ENCODE results near the gene SUPT4H1.

- TF ChIP-seq CTCF (conservative IDR thresholded peaks at IDR 0.05; ENCODE audit: low read depth, low read length): no peak
- no peak for TF ChIP-seq CEBPB (IDR thresholded peaks at IDR 0.05; ENCODE audit: low read depth, low read length)
- TF ChIP-seq POLR2A (IDR thresholded peaks at IDR 0.05; ENCODE audit: low read depth, low read length): no peak
- TF ChIP-seq MXI1 (IDR thresholded peaks at IDR 0.05; ENCODE audit: borderline replicate concordance, low read depth, low read length): no peak
- TF ChIP-seq SMC3 (IDR thresholded peaks at IDR 0.05; ENCODE audit: low read depth, low read length): no peak
- TF ChIP-seq, protein P1, sequence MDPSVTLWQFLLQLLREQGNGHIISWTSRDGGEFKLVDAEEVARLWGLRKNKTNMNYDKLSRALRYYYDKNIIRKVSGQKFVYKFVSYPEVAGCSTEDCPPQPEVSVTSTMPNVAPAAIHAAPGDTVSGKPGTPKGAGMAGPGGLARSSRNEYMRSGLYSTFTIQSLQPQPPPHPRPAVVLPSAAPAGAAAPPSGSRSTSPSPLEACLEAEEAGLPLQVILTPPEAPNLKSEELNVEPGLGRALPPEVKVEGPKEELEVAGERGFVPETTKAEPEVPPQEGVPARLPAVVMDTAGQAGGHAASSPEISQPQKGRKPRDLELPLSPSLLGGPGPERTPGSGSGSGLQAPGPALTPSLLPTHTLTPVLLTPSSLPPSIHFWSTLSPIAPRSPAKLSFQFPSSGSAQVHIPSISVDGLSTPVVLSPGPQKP (IDR thresholded peaks at IDR 0.05; ENCODE audit: borderline replicate concordance, low read depth, low read length): no peak
- no peak for TF ChIP-seq RAD21 (IDR thresholded peaks at IDR 0.05; ENCODE audit: low read length)
- no peak for TF ChIP-seq MAZ (IDR thresholded peaks at IDR 0.05; ENCODE audit: borderline replicate concordance, low read depth, low read length)
- no peak for TF ChIP-seq FOS (IDR thresholded peaks at IDR 0.05; ENCODE audit: low read depth, low read length)
- TF ChIP-seq CHD1 (IDR thresholded peaks at IDR 0.05; ENCODE audit: low read depth, low read length): no peak
- TF ChIP-seq BHLHE40 (IDR thresholded peaks at IDR 0.05; ENCODE audit: low read depth, low read length): no peak
- TF ChIP-seq MAFK (IDR thresholded peaks at IDR 0.05; ENCODE audit: low read depth, low read length): no peak
- no peak for TF ChIP-seq RFX5 (IDR thresholded peaks at IDR 0.05; ENCODE audit: low read depth, low read length)
- no peak for TF ChIP-seq USF2 (IDR thresholded peaks at IDR 0.05; ENCODE audit: low read depth, low read length)
Measured at GRCh38 chr17:58365980-58366595, 14.1 kb upstream of the SUPT4H1 start.

Data from IMR-90 (cell line).